OCI-LY3 (cell line): ENCODE results near the gene MIER1.

ENCODE experiments used
- EZH2phosphoT487 ChIP-seq: fragments of 200-600 bp; shearing (Covaris generic); IDR thresholded peaks from 2 replicates; pipeline ENCODE4 v1.6.1; 2018; ENCODE audit warnings: antibody characterized with exemption, mixed run types, low read depth
- TF ChIP-seq, protein P1 (sequence below): fragments of 200-600, 300-600 bp; sonication (generic); IDR thresholded peaks from 2 replicates; pipeline ENCODE4 v1.5.1; 2014; ENCODE audit warnings: antibody characterized with exemption, low read length, low read depth

- TF ChIP-seq, protein P1, sequence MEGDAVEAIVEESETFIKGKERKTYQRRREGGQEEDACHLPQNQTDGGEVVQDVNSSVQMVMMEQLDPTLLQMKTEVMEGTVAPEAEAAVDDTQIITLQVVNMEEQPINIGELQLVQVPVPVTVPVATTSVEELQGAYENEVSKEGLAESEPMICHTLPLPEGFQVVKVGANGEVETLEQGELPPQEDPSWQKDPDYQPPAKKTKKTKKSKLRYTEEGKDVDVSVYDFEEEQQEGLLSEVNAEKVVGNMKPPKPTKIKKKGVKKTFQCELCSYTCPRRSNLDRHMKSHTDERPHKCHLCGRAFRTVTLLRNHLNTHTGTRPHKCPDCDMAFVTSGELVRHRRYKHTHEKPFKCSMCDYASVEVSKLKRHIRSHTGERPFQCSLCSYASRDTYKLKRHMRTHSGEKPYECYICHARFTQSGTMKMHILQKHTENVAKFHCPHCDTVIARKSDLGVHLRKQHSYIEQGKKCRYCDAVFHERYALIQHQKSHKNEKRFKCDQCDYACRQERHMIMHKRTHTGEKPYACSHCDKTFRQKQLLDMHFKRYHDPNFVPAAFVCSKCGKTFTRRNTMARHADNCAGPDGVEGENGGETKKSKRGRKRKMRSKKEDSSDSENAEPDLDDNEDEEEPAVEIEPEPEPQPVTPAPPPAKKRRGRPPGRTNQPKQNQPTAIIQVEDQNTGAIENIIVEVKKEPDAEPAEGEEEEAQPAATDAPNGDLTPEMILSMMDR: no peak
- no peak for TF ChIP-seq EZH2phosphoT487
Observed at GRCh38 chr1:67005068-67005467, 80.3 kb downstream of the MIER1 start.
